ENCODE results near the gene FCGBP.
"Not testable (repeated sequence)": the region's sequence is repeated elsewhere in the genome, so short reads cannot be mapped to it uniquely, and the experiment has no call there.

DNA sequence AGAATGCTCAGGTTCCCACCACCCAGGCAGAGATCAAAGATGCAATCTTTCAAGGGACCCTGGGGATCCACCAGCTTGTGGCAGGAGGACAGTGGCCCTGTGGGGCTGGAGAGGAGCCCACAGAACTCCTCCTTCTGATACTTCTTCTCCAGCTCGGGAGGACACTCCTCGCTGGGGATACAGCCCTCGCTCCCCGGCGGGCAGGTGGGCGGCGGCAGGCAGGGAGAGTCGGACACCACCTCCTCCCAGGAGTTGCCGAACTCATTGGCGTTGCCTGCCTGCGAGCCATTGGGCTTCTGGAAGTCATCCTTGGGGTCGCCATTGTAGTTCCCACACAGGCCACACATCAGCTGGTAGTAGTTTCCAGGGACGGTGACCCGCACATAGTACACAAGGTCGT lies 32.1 kb downstream of the FCGBP start:
- not testable (repeated sequence) for TF ChIP-seq EZH2 (IDR thresholded peaks at IDR 0.05); EGR1 (IDR thresholded peaks at IDR 0.05; ENCODE audit: low read depth); FOSL1 (IDR thresholded peaks at IDR 0.05; ENCODE audit: low read depth)
- TF ChIP-seq, protein P1, sequence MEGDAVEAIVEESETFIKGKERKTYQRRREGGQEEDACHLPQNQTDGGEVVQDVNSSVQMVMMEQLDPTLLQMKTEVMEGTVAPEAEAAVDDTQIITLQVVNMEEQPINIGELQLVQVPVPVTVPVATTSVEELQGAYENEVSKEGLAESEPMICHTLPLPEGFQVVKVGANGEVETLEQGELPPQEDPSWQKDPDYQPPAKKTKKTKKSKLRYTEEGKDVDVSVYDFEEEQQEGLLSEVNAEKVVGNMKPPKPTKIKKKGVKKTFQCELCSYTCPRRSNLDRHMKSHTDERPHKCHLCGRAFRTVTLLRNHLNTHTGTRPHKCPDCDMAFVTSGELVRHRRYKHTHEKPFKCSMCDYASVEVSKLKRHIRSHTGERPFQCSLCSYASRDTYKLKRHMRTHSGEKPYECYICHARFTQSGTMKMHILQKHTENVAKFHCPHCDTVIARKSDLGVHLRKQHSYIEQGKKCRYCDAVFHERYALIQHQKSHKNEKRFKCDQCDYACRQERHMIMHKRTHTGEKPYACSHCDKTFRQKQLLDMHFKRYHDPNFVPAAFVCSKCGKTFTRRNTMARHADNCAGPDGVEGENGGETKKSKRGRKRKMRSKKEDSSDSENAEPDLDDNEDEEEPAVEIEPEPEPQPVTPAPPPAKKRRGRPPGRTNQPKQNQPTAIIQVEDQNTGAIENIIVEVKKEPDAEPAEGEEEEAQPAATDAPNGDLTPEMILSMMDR (IDR thresholded peaks at IDR 0.05 in 2 of 3, conservative IDR thresholded peaks at IDR 0.05 in 1 of 3; ENCODE audit: borderline replicate concordance in 1 of 3, insufficient read depth in 1 of 3, low read depth in 2 of 3, low read length in 2 of 3), result not testable (repeated sequence)

Data from HCT116 (cell line).